NCI-H128 (cell line): Measurements from ENCODE around the gene FASN.

ENCODE experiments used
- DNase-seq: peaks from one replicate; lab custom pipeline; 2025; ENCODE audit not compliant: unreplicated experiment; lab: John Stamatoyannopoulos, UW

The FASN gene

DNA sequence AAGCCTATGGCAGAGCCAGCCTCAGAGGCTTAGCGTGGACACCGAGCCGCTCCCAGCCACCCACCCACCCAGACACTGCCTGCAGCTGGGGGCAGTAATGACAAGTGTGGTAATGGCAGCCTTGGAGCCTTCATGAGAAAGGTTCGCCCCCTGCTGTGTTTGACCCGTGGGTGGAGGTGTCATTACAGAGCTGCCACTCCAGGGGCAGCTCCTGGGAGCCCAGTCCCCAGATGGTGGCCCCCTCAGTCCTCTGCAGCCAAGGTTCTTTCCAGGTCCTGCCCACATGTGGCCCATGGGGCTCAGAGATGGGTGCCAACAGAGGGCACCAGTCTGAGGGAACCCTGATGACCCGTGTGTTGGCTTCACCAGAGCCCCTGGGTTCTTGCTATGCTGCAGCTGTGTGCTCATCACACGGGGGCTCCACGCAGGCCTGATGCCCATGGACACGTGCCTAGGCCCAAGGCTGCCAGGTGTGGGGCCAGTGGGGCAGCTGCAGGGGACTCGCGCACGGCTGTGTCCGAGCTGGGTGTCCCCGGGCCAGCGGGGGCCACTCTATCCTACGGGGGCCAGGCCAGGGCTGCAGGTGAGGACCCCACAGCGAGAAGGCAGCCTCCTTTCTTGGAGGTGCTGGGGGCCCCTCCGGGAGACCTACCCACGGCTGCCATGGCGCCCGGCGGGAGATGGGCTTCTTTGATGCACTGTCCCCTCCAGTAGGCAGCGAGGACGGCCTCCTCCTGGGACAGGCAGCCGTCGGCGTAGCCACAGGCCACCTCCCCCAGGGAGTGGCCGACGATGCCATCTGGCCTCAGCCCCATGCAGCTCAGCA is 8.1 kb downstream of the FASN start:
- DNase-seq, result no peak

DNA sequence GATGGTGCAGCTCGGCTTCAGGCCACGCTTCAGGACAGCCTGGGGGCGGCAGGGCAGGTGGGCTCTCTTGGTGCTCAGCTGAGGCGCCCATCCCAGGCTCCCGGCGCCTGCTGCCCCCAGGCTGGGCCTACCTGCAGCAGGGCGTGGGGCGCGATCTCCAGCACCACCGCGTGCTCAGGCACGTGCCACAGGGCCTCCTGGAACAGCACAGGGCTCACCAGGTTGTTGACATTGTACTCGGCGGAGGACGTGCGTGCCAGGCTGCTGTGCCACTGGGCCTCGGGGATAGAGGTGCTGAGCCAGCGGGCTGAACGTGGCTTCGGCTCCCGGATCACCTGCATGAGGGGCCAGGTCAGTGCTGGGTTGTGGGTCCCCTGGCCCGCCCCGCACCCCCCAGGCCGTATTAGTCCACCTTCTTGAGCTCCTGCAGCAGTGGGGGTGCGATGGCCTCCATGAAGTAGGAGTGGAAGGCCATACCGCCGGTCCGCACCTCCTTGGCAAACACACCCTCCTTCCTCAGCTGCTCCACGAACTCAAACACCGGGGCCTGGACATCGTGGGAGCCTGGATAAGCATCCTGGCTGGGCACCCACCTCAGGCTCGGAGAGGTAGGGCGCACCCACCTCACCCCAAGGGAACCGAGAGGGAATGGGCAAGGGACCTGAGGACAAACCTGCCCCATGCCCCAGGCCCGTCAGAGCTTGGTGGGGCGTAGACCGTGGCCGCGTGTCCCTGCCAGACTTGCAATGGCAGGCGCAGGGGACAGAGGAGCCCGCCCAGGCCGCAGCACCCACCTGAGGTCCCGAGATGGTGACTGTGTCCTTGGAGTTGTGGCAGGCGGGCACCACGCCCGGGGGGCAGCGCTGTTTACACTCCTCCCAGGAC is 9.0 kb downstream of the FASN start:
- no peak for DNase-seq

DNA sequence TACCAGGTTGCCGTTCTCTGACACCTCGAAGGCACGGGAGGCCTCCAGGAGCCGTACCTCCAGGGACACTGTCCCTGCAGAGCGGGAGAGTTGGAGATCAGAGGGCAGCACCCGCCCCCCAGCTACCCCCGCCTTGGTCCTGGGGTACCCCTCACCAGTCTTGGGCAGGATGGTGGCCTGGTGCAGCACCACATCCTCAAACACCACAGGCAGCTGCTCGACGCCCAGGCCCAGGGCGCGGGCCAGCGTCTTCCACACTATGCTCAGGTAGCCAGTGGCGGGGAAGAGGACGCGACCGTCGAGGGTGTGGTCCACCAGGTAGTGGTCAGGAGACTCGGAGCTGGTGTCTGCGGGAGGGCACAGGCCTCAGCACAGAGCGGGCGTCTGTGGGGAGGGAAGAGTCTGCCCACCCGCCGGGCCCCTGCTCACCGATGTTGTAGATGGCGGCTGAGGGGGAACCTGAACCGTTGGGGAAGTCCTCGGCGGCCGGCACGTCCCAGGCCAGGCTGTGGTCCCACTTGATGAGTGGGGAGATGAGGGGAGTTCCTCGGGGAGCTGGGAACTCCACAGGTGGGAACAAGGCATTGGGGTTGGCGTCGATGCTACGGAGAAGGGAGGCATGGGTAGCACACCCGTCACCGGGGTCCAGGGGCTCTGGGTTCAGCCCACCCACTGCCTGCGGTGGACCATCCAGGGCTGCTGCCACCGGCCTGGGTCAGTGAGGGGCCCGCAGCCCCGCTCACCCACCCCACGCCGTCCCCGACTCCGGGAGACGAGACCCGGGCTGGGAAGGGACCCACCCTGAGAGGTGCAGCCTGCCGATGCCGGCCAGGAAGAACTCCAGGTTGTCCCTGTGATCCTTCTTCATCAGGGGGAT is 9.8 kb downstream of the FASN start:
- DNase-seq, result no peak

DNA sequence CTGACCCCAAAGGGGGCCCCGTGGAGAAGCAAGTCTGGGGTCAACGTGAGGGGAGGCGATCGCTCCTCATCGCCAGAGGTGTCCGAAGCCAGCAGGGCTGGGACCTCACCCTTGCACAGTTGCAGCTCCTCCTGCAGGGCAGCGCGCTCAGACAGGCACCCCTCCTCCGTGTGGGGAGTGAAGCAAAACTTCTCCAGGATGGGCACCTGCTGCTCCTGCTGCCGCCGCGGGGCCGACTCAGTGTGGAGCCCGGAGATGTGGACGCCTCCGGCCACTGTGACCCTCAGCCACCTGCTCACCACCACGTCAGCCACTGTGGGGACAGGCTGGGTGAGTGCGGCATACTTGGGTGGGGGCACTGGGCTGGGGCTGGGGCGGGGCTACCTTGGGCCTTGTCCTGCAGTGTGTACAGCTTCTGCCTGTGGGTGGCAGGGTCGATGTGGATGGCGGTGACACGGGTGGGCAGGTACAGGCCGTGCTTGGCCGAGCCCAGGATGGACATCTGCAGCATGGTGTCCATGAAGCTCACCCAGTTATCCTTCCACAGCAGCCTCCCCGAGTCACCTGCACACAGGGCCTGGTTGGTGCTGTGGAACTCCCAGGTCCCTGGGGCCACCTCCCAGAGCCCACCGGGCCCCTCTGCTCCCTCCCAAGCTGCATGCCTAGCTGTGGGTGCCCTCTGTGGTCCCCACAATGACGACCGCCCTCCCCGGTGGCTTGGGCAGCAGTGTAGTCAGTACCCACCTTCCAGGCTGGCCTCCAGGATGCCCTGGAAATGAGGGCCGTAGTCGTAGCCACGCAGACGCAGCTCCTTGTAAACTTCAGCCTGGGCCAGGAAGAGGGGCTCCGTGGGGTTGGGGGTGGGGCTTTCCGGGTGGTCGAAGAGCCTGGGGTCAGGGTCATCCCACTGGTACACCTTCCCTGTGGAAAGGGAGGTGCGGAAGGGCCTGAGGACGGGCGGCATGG is 10.8 kb downstream of the FASN start:
- DNase-seq, result no peak

DNA sequence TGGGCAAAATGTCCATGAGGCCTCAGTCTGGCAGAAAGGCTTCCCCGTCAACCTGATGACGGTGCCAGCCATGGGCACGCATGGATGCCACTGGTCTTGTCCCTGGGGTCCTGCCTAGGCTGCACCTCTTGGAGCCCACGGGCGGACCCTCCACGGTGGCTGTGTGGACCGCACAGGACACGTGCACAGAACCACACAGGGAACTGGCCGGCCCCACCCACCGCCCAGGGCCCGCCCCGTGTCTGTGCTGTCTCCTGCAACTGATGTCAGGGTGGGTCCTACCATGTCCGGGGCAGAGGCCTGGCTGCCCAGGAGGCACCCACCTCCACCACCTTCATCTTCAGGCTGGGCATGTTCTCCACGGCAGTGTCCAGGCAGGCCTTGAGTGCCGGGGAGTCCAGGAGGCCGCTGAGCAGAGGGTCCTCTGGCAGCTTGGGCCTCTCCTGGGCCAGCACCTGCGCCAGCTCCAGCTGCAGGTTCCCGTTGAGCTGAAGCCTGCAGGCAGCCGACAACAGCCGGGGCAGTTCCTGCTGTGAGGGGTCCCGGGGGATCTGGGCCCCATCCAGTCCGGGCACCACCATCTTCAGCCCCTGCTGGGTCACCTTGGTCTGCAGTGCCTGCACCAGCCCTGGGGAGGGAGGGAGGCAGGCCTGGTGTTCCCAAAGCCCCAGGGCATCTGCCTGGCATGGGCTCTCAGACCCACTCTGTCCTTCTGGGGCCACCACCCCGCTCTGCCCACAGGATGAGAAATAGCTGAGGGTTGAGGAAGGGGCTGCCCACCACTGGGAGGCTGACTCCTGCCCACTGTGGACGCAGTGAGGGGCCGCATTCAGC is 11.9 kb downstream of the FASN start:
- no peak for DNase-seq

DNA sequence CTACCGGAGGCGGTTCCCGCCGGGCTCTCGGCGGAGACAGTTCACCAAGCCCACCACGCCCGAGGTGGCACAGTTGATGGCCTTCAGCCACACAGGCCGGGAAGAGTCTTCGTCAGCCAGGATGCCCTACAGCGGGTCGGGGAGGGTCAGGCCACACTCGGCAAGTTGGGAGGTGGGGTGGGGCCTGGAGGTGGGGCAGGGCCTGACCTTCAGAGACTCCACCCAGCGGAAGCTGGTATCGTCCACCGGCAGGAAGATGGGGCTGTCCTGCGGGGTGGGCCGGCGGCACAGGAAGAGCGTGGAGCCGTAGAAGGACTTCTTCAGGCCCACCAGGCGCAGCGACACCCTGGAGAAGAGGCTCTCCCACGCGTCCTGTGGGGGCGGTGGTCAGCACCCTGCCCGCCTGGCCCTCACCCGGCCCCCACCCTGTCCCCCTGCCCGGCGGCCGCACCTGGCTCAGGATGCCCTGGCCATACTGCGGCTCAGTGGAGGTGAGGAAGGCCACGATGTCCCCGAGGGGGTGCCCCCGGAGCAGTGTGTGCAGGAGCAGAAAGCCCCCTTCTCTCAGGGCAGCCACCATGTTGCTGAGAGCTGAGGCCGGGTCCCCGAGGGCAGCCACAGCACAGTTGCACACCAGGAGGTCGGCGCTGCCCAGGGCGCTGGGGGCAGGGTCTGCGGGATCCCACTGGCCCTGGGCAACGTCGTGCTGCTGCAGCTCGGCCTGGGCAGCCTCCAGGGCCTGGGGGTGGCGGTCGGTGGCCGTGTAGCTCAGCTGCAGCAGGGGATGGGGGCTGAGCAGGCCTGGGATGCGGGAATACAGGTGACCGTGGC is 12.8 kb downstream of the FASN start:
- no peak for DNase-seq

DNA sequence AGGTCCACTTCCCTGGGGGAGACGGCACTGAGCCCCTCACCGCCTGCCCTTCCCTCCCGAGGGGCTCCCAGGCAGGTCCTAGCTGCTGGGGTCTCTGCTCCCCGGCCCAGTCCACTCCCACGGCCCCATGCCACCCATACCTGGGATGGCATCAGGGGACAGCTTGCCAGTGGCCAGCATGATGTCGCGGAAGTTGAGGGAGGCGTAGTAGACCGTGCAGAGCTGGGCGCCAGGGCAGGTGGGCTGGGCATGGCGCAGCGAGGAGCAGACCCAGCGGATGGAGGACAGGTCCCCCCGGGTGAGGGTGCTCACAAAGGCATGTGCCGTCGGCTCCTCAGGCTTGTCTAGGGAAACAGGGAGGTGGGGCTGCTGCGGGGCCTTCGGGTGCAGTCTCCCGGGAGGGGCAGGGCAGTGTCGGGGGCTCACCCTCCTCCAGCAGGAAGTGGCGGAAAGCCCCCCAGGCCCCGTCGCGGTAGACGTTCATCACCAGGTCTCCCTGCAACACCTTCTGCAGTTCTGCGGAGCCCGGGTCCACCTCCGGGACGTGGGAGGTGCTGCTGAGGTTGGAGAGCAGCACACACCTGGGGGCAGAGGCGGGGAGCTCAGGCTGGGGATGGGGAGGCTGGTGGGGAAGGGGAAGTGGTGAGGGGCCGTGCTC is 13.5 kb downstream of the FASN start:
- DNase-seq, result no peak

DNA sequence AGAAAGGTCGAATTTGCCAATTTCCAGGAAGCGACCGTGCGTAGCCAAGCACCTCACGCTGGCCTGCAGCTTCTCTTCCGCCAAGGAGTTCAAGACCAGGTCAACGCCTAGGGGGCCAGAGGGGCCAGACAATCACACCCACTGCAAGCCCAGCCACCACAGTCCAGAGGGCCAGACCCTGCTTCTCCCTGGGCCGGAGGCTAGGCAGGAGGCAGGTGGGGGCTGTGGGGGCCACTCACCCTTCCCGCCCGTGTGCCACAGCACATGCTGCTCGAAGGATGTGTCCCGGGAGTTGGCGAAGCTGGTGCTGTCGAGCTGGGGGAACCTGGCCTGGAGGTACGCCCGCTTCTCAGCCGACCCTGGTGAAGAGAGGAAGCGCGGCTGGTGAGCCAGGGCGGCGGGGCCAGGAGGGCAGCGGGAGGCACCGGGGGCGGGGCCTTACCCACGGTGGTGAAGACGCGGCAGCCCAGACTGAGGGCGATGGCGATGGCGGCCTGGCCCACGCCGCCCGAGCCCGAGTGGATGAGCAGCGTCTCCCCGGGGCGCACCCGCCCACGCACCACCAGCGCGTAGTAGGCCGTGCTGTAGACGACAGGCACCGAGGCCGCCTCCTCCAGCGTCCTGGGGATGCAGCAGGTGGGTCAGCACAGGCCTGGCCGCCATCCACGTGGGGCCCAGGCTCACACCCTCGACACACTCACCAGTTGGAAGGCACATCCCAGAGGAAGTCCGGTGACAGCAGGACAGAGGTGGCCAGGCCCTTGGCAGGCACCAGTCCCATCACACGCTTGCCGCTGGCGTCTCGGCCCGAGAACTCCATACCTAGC is 14.3 kb downstream of the FASN start:
- DNase-seq, result no peak

DNA sequence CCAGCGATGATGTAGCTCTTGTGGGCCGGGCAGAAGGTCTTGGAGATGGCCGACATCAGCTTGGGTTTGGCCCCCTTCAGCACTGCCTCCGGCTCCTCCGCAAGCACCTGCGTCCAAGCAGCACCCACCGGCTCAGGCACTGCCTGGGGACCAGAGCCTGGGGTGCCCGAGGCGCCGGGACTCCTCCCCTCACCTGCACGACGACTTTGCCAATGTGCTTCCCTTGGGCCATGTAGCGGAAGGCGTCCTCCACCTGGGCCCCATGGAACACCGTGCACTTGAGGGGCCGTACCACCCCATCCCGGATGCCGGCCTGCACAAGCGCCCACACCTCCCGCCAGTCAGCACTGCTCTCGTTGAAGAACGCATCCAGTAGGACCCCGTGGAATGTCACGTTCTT is 15.0 kb downstream of the FASN start:
- DNase-seq, result no peak

DNA sequence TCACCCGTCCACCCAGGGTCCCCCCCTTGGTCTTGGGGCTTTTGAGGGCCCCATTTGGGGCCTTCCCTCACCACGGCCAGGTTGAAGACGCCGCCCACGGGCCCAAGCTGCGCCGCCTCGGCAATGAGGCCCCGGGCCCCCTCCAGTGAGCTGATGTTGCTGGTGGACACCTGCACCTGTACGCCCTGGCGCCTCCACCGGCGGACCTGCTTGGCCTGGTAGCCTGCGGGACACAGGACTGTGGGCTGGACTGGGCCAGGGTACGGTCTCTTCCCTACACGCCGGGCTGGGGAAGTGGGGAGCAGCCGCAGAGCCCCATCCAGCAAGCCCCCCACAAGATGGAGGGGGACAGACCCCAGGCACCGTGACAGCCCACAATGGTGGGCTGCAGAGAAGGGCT is 15.6 kb downstream of the FASN start:
- DNase-seq, result no peak

DNA sequence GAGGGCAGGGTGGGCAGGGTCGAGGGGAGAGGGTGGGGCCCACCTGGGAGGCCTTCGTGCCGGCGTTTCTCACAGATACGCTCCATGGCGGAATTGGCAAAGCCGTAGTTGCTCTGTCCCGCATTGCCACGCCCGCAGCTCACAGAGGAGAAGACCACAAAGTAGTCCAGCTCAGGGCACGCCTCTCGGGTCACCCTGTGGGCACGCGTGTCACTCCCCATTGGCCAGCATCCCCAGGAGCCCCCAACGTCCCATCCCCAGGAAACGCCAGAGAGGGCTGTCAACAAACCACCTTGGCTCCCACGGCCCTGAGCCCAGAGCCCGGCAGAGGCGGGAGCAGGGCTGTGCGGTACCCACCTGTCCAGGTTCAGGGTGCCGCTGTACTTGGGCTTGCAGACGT is 16.1 kb downstream of the FASN start:
- DNase-seq, result no peak

DNA sequence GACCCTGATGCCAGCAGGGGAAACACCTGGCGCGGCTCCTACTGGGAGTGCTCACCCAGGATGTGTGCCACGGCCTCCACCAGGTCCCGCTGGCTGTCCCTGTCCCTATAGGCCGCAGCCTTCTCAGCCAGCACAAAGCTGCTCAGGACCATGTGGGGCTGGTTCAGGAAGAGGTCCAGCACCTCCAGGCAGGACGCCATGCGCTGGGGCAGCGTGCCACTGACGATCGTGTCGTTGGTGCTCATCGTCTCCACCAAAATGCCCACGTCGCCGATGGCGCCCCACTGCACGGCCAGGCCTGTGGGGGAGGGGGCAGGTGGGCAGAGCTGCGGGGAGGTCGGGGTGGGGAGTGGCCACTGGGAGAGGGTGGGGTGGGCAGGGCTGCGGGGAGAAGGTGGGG is 16.5 kb downstream of the FASN start:
- DNase-seq, result no peak

DNA sequence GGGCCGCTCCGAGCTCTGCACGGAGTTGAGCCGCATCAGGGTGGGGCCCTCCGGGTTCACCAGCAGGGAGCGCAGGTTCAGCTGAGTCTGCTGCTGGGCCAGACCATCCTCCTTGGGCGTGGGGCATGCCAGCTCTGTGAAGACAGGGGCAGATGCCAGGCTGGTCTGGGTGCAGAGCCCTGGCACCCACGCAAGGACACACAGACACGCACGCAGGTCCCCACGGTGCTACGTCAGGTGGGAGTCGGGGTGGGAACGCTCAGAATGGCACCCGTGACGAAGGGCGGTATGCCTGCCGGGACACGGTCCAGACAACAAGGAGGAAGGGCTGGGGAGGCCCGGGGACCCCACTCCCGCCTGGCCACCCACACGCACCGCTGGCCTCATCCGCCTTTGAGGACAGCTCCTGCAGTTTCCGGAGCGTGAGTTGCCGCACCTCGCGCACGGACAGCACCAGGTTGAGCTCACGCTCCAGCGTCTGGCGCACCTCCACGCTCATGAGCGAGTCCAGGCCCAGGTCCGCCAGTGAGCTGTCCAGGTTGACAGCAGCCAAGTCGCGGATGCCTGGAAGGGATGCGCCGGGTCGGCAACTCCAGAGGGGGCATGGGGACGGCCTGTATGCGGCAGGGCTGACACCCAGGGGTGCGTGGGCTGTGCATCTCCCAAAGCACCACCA is 17.1 kb downstream of the FASN start:
- DNase-seq, result no peak

DNA sequence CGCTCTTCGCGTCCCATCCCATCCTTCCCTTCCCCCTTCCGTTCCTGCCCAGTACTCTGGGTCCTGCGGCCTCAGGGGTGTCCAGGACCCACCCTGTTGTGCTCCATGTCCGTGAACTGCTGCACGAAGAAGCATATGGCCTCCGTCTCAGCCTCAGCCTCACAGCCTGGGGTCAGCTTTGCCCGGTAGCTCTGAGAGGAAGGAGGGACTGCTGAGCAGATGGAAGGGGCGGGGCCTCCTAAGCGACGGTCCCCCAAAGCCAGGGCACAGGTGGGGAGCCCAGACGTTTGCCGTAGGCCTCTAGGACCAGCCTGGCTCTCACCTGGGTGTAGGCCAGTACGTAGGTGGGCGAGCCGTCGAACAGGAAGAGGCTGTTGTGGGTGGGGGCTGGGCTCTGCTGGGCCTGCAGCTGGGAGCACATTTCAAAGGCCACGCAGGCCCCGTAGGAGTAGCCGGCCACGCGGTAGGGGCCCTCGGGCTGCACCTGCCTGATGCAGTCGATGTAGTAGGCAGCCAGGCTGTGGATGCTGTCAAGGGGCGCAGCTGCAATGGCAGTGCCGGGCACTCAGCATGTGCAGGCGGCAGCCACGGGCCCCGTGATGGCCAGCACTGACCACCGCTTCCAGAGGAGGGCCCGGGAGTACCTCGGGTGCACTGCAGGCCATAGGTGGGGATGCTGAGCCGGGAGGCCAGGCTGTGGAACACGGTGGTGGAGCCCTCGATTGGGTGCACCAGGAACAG is 17.8 kb downstream of the FASN start:
- no peak for DNase-seq

DNA sequence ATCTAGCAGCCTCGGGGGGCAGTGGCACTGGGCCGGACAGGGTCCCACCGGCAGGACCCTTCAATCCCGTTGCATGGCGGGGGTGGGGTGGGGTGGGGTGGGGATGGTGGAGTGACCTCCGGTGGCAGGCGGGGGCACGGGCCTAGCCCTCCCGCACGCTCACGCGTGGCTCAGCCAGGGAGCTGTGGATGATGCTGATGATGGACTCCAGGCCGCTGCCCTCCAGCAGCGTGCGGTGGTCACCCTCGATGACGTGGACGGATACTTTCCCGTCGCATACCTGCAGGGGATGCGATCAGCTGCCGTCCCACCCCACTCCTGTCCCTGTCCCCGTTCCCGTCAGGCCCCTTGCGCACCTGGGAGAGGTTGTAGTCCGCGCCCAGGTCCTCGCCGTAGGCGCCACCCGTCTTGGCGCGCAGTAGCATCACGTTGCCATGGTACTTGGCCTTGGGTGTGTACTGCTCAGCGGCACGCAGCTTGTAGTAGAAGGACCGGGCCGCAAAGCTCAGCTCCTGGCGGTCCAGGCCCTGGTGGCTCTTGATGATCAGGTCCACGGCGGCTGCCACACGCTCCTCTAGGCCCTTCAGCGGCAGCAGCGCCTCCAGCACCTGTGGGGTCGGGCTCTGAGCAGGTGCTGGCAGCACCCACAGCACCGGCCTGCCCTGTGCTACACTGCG is 18.9 kb downstream of the FASN start:
- no peak for DNase-seq
